Thymus (tissue), 11 donors: Measurements from ENCODE around the gene RTN4R. TPM values are rescaled to one million over a fixed set of nuclear protein-coding genes. Genes with fewer than 3 reads are reported as not detected.

Source experiments
- DNase-seq, 9 donors: peaks; one replicate each; pipeline ENCODE4 v3.0.0-alpha.2; 2013; ENCODE audit warnings: low spot score in 9 of 9, low read depth in 6 of 9, missing footprints in 1 of 9
- H3K27ac ChIP-seq, 2 donors: one replicate each; pipeline ENCODE4 v1.5.1; 2013; ENCODE audit warnings: control low read depth in 1 of 2, low read depth in 1 of 2, low read length in 1 of 2, mild to moderate bottlenecking in 1 of 2, moderate library complexity in 1 of 2
- H3K27me3 ChIP-seq, 2 donors: one replicate each; pipeline ENCODE4 v1.5.1; 2013; ENCODE audit warnings: low read length in 1 of 2; ENCODE audit not compliant: control insufficient read depth in 2 of 2, insufficient read depth in 1 of 2
- H3K36me3 ChIP-seq, 2 donors: one replicate each; pipeline ENCODE4 v1.5.1; 2013; ENCODE audit warnings: low read length in 1 of 2, mild to moderate bottlenecking in 1 of 2, moderate library complexity in 1 of 2; ENCODE audit not compliant: control insufficient read depth in 2 of 2, insufficient read depth in 2 of 2
- H3K4me1 ChIP-seq, 2 donors: one replicate each; pipeline ENCODE4 v1.5.1; 2013; ENCODE audit warnings: low read length in 2 of 2; ENCODE audit not compliant: control insufficient read depth in 2 of 2, insufficient read depth in 2 of 2
- H3K4me3 ChIP-seq, 2 donors: one replicate each; pipeline ENCODE4 v1.5.1; 2013; ENCODE audit warnings: low read length in 2 of 2, control low read depth in 1 of 2, mild to moderate bottlenecking in 1 of 2
- H3K9me3 ChIP-seq, 2 donors: one replicate each; pipeline ENCODE4 v1.5.1; 2013; ENCODE audit warnings: low read length in 1 of 2, mild to moderate bottlenecking in 1 of 2; ENCODE audit not compliant: control insufficient read depth in 2 of 2, insufficient read depth in 1 of 2
- WGBS: extraction: QIAGEN DNeasy Blood & Tissue Kit; methylation state at CpG from one replicate; pipeline ENCODE4 v1.1.7; 2013; 5-methylcytosine and 5-hydroxymethylcytosine counted together
- polyA plus RNA-seq: library from polyadenylated mRNA; stranded (reverse); fragments of 200-250 nt; gene quantifications from one replicate; pipeline ENCODE4 v1.2.3, GENCODE V29; 2013
- total RNA-seq: library from RNA; stranded (reverse); fragments of 120-200 nt; gene quantifications from one replicate; pipeline ENCODE4 v1.2.4, GENCODE V29; 2013
- donor health status: healthy.

Gene RTN4R
- total and polyA plus RNA-seq, 2 donors, result 1.5 to 3.2 TPM

- 96% methylated on average over 3 of the region's 3 CpGs for WGBS
- Histone ChIP-seq H3K4me3 (no peak overlapping the region), H3K4me1 (no peaks in the 10 kb centered on the region)
These were observed 43.9 kb downstream of the RTN4R start for GRCh38 chr22:20224256-20224626.

DNA sequence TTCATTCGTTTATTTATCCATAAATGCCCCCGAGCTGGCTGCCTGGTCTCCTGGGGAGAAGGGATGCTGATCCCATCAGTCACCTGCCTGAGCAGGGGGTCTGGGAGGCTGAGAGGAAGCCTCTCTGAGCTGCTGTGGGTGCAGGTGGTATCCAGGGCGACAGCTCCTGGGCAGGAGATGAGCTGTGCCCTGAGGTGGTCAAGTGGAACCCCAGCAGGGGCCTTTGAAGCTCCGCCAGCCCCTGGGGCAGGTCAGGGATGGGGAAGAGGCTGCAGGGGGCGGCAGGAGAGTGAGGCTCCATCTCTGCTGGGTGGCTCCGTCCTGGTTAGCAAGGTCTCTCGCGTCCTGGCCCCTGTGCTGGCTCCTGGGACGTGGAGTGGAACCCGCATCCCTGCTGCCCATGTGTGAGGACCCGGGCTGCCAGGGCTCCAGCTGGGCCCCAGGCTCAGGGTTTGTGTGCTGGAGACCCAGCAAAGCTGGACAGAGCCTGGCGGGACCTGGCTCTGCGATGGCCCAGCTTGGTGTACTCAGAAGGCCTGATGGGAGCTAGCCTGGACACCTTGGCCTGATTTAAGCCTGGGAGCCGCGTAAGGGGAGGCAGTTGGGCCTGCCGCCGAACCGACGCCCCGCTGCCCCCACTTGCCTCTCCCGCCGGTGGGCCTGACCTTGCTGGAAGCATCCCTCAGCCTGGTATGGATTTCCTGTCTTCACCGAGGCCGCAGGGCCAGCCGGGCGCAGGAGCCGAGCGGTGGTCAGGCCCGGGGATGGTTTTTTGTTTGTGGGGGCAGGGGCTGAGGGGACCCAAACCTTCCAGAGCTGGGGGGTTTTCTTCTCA, 44.5 kb downstream of the RTN4R start:
- 88% methylated on average over 29 of the region's 29 CpGs for WGBS
- H3K27ac ChIP-seq, result no peak overlapping the region
- H3K4me1 ChIP-seq, result no peaks in the 10 kb centered on the region
- no peak overlapping the region for H3K4me3 ChIP-seq
- peaks cover 0 to 15% of the 10 kb centered on the region in 2 donors for H3K9me3 ChIP-seq
- no peaks in the 10 kb centered on the region for H3K27me3 ChIP-seq
- H3K36me3 ChIP-seq, result no peaks in the 10 kb centered on the region
- DNase-seq, result no peak

More at GRCh38 chr22:20224256-20224626, 43.9 kb downstream of the RTN4R start:
- DNase-seq, result no peak
- H3K36me3 ChIP-seq, result no peaks in the 10 kb centered on the region
- no peaks in the 10 kb centered on the region for H3K27me3 ChIP-seq
- H3K27ac ChIP-seq, result no peak overlapping the region
- H3K9me3 ChIP-seq, result peaks cover 0 to 15% of the 10 kb centered on the region in 2 donors

GRCh38 chr22:20222764-20223420, 45.2 kb downstream of the RTN4R start:
- H3K27ac ChIP-seq, result no peak overlapping the region
- H3K9me3 ChIP-seq, result peaks cover 0 to 15% of the 10 kb centered on the region in 2 donors
- H3K4me3 ChIP-seq, result no peak overlapping the region
- no peaks in the 10 kb centered on the region for H3K36me3 ChIP-seq
- 95% methylated on average over 7 of the region's 7 CpGs for WGBS
- H3K4me1 ChIP-seq, result peaks cover 0 to under 1% of the 10 kb centered on the region in 2 donors
- DNase-seq, result no peak
- no peaks in the 10 kb centered on the region for H3K27me3 ChIP-seq

GRCh38 chr22:20221421-20222340, 46.4 kb downstream of the RTN4R start:
- Histone ChIP-seq H3K36me3 (no peaks in the 10 kb centered on the region), H3K4me3 (no peak overlapping the region), H3K27ac (no peak overlapping the region), H3K27me3 (no peaks in the 10 kb centered on the region), H3K9me3 (peaks cover 0 to 15% of the 10 kb centered on the region in 2 donors), H3K4me1 (peaks cover 0 to 3% of the 10 kb centered on the region in 2 donors)
- WGBS, result 92% methylated on average over 17 of the region's 17 CpGs
- no peak for DNase-seq

DNA sequence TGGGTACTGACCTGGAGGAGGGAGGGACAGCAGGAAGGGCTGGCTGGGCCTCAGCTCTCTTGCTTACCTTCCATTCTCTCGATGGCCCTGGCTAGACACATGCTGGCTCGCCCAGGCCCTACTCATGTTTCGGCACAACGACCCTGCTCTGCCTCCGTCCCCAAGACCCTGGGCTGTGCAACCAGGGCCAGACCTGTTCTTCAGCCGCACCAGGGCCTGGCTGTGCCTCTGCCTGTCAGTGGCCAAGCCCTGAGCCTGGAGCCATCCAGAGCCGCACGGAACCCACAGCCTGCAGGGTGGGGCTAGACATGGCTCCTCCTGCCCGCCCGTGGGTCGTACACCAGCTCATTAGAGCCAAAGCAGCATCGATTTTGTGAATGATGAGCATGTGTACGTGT, 47.5 kb downstream of the RTN4R start:
- Histone ChIP-seq H3K9me3 (peaks cover 0 to 15% of the 10 kb centered on the region in 2 donors), H3K36me3 (no peaks in the 10 kb centered on the region), H3K4me1 (peaks cover 0 to 3% of the 10 kb centered on the region in 2 donors), H3K4me3 (no peak overlapping the region), H3K27ac (no peak overlapping the region), H3K27me3 (no peaks in the 10 kb centered on the region)
- no peak for DNase-seq
- 96% methylated on average over 13 of the region's 13 CpGs for WGBS

DNA sequence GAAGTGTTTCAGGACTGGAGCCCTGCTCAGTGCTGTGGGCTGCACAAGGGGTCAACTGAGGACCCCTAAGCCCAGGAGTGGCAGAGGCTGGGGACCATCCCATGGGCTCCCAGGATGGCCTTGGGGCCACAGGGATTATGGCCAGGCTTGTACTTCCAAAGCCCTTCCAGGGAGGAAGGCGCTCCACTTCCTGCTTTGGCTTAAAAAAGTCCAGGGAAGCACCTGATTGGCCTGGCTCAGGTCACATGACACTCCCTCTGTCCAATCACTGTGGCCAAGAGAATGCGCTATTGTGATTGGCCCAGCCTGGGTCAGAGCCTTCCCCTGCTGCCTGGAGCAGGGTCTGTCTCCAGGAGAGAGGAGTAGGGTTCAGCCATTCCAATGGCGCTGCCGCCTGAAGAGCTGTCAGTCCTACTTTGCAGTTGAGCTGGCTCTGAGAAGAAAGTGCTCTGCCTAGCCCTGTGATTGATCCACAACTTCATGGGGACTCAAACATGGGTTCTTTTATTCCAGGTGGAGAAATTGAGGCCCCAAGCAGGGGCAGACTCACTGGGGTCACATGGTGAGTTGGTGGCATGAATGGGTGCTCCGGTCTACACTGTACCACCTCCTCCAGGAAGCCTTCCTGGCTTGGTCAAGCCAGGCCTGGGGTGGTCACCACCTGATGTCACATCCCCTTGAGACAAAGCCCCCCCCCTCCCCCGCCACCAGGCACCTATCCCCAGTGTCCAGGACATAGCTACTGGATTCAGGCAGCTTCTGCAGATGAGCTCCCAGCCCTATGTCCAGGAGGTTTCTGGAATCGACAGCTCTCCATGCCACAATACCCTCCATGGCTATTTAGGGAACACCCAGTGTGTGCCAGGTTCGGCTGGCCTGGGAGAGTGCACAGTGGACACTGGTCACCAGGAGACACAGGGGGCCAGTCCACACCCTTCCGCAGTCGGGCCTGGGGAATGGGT, 48.2 kb downstream of the RTN4R start:
- Histone ChIP-seq H3K9me3 (peaks cover 0 to 12% of the 10 kb centered on the region in 2 donors), H3K27ac (no peak overlapping the region), H3K4me1 (peaks cover 0 to 3% of the 10 kb centered on the region in 2 donors), H3K27me3 (no peaks in the 10 kb centered on the region), H3K4me3 (no peak overlapping the region), H3K36me3 (no peaks in the 10 kb centered on the region)
- 95% methylated on average over 10 of the region's 10 CpGs for WGBS
- DNase-seq, result no peak

DNA sequence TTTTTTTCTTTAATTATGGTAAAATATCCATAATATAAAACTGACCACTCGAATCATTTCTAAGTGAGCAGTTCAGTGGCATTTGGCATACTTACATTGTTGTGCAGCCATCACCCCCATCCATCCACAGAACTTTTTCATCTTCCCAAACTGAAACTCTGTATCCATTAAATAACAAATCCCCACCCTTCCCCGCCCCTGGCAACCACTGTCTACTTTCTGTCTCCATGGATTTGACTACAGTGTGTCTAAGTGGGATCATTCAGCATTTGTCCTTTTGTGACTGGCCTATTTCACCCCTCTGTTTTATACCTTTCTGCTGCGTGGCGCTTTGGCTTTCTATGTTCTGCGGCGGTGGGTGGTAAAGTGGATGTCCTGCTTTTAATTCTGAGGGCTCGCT, 49.1 kb downstream of the RTN4R start:
- peaks cover 0 to 8% of the 10 kb centered on the region in 2 donors for H3K9me3 ChIP-seq
- DNase-seq, result no peak
- H3K4me3 ChIP-seq, result no peak overlapping the region
- no peaks in the 10 kb centered on the region for H3K36me3 ChIP-seq
- no peaks in the 10 kb centered on the region for H3K27me3 ChIP-seq
- H3K4me1 ChIP-seq, result peaks cover 0 to 3% of the 10 kb centered on the region in 2 donors
- no peak overlapping the region for H3K27ac ChIP-seq
- 99% methylated on average over 7 of the region's 7 CpGs for WGBS

GRCh38 chr22:20218326-20218872, 49.7 kb downstream of the RTN4R start:
- H3K36me3 ChIP-seq, result no peaks in the 10 kb centered on the region
- 90% methylated on average over 14 of the region's 14 CpGs for WGBS
- no peak overlapping the region for H3K27ac ChIP-seq
- no peak overlapping the region for H3K4me3 ChIP-seq
- no peak for DNase-seq
- no peaks in the 10 kb centered on the region for H3K27me3 ChIP-seq
- H3K4me1 ChIP-seq, result peaks cover 0 to 3% of the 10 kb centered on the region in 2 donors
- peaks cover 0 to 8% of the 10 kb centered on the region in 2 donors for H3K9me3 ChIP-seq
